ENCODE measurements around the gene LMTK3.

Gene LMTK3

GRCh38 chr19:48468772-48469288 is 42.8 kb downstream of the LMTK3 start:
- H3K27ac ChIP-seq = peak overlapping the region; percentile 92
- no peak for TF ChIP-seq ZFX (IDR thresholded peaks at IDR 0.05)
- TF ChIP-seq CTCF (conservative IDR thresholded peaks at IDR 0.05) = no peak

- TF ChIP-seq CTCF (conservative IDR thresholded peaks at IDR 0.05) = no peak
Observed at GRCh38 chr19:48466561-48467325, 44.9 kb downstream of the LMTK3 start.

GRCh38 chr19:48465215-48465614 is 46.4 kb downstream of the LMTK3 start:
- H3K27ac ChIP-seq = no peak overlapping the region
- TF ChIP-seq ZFX (IDR thresholded peaks at IDR 0.05) (no peak), CTCF (conservative IDR thresholded peaks at IDR 0.05) (no peak)

More at GRCh38 chr19:48466561-48467325, 44.9 kb downstream of the LMTK3 start:
- H3K27ac ChIP-seq = no peak overlapping the region

- no peak overlapping the region for H3K27ac ChIP-seq
- no peak for TF ChIP-seq ZFX (IDR thresholded peaks at IDR 0.05)
- TF ChIP-seq CTCF (conservative IDR thresholded peaks at IDR 0.05) = no peak
Observed at GRCh38 chr19:48461982-48462655, 49.5 kb downstream of the LMTK3 start.

- H3K27ac ChIP-seq = no peak overlapping the region
- TF ChIP-seq CTCF (conservative IDR thresholded peaks at IDR 0.05) = no peak
- TF ChIP-seq ZFX (IDR thresholded peaks at IDR 0.05) = no peak
Observed at GRCh38 chr19:48461651-48461981, 50.0 kb downstream of the LMTK3 start.

GRCh38 chr19:48458016-48458415 is 53.6 kb downstream of the LMTK3 start:
- TF ChIP-seq CTCF (conservative IDR thresholded peaks at IDR 0.05) (no peak), ZFX (IDR thresholded peaks at IDR 0.05) (no peak)
- no peak overlapping the region for H3K27ac ChIP-seq

GRCh38 chr19:48456864-48457263 is 54.8 kb downstream of the LMTK3 start:
- H3K27ac ChIP-seq = no peak overlapping the region
- TF ChIP-seq ZFX (IDR thresholded peaks at IDR 0.05) = no peak

Measured in C4-2B (cell line).